Measurements from ENCODE around the gene SCGB1D2. TPM values are rescaled to one million over a fixed set of nuclear protein-coding genes. Genes with fewer than 3 reads are reported as not detected.
"Not testable (repeated sequence)": the region's sequence is repeated elsewhere in the genome, so short reads cannot be mapped to it uniquely, and the experiment has no call there.

SCGB1D2 gene
- total RNA-seq, 2 experiments from 2014 or later = not detected

- CTCF ChIA-PET = no interaction called here
- DNase-seq = no peak
- Mint-ChIP-seq H3K27ac (no peak overlapping the region), H3K4me1 (ENCODE audit: low read depth) (no peaks in the 10 kb centered on the region), H3K4me3 (no peak overlapping the region), H3K27me3 (peaks cover 1% of the 10 kb centered on the region), H3K9me3 (no peaks in the 10 kb centered on the region), H3K36me3 (ENCODE audit: low read depth) (no peaks in the 10 kb centered on the region)
- POLR2A ChIA-PET = no interaction called here
- no peak for TF ChIP-seq CTCF (IDR thresholded peaks at IDR 0.05)
- no peak for ATAC-seq
- intact Hi-C loops (cut with micrococcal nuclease) = no loop called here
These were observed 39.1 kb upstream of the SCGB1D2 start for GRCh38 chr11:62202910-62203309.

- Mint-ChIP-seq H3K4me3 (no peak overlapping the region), H3K27me3 (peaks cover 2% of the 10 kb centered on the region), H3K36me3 (ENCODE audit: low read depth) (no peaks in the 10 kb centered on the region), H3K4me1 (ENCODE audit: low read depth) (no peaks in the 10 kb centered on the region), H3K27ac (no peak overlapping the region), H3K9me3 (no peaks in the 10 kb centered on the region)
- POLR2A ChIA-PET = no interaction called here
- DNase-seq (no peak), ATAC-seq (no peak)
- CTCF ChIA-PET = interaction anchor here (1.7 kb wide), 1 partner anchor 106 kb away, joined by 8 read pairs; no protein-coding TSS in a partner anchor
- no peak for TF ChIP-seq CTCF (IDR thresholded peaks at IDR 0.05)
- intact Hi-C loops (cut with micrococcal nuclease) = no loop called here
These were observed 37.6 kb upstream of the SCGB1D2 start for GRCh38 chr11:62204430-62204829.

- CTCF ChIA-PET = interaction anchor here (1.0 to 1.7 kb wide), 2 partner anchors 105 to 113 kb away, joined by 3 to 8 read pairs; no protein-coding TSS in a partner anchor
These were observed 36.6 kb upstream of the SCGB1D2 start for GRCh38 chr11:62205441-62205840.

GRCh38 chr11:62206276-62207066 lies 35.6 kb upstream of the SCGB1D2 start:
- H3K27ac Mint-ChIP-seq; H3K4me3 Mint-ChIP-seq; H3K4me1 Mint-ChIP-seq (ENCODE audit: low read depth); H3K27me3 Mint-ChIP-seq; DNase-seq; H3K9me3 Mint-ChIP-seq; ATAC-seq; intact Hi-C loops (cut with micrococcal nuclease); POLR2A ChIA-PET; H3K36me3 Mint-ChIP-seq (ENCODE audit: low read depth): not testable (repeated sequence)
- CTCF ChIA-PET = interaction anchor here (1.1 kb wide), 1 partner anchor 35 kb away, joined by 4 read pairs; no protein-coding TSS in a partner anchor

More at GRCh38 chr11:62205441-62205840, 36.6 kb upstream of the SCGB1D2 start:
- Mint-ChIP-seq H3K4me3 (no peak overlapping the region), H3K9me3 (no peaks in the 10 kb centered on the region), H3K36me3 (ENCODE audit: low read depth) (no peaks in the 10 kb centered on the region), H3K4me1 (ENCODE audit: low read depth) (no peaks in the 10 kb centered on the region), H3K27me3 (peaks cover 2% of the 10 kb centered on the region), H3K27ac (no peak overlapping the region)
- intact Hi-C loops (cut with micrococcal nuclease) = no loop called here
- DNase-seq (no peak), ATAC-seq (no peak)
- POLR2A ChIA-PET = no interaction called here
- TF ChIP-seq CTCF (IDR thresholded peaks at IDR 0.05) = no peak

- Mint-ChIP-seq H3K4me3 (no peak overlapping the region), H3K9me3 (no peaks in the 10 kb centered on the region), H3K4me1 (ENCODE audit: low read depth) (no peaks in the 10 kb centered on the region), H3K27me3 (peaks cover 3% of the 10 kb centered on the region), H3K27ac (no peak overlapping the region), H3K36me3 (ENCODE audit: low read depth) (no peaks in the 10 kb centered on the region)
- CTCF ChIA-PET = interaction anchor here (1.0 to 2.1 kb wide), 3 partner anchors 9 to 127 kb away, joined by 3 to 5 read pairs (median 3); no protein-coding TSS in a partner anchor
- ATAC-seq (no peak), DNase-seq (no peak)
- intact Hi-C loops (cut with micrococcal nuclease) = no loop called here
- TF ChIP-seq CTCF (IDR thresholded peaks at IDR 0.05) = no peak
- POLR2A ChIA-PET = no interaction called here
These were observed 33.3 kb upstream of the SCGB1D2 start for GRCh38 chr11:62208785-62209144.

Measured in activated CD8-positive, alpha-beta T cell treated with anti-CD3 and anti-CD28 coated beads for 36 hours (primary cell).